ENCODE data around the gene RFTN1. TPM values are rescaled to one million over a fixed set of nuclear protein-coding genes. Genes with fewer than 3 reads are reported as not detected.
"Not testable (repeated sequence)": the region's sequence is repeated elsewhere in the genome, so short reads cannot be mapped to it uniquely, and the experiment has no call there.

RFTN1 gene
- total RNA-seq, 6 experiments from 2014 or later, result 15.1 to 36.0 (median 19.8) TPM

- intact Hi-C loops (cut with DNase I), result no loop called here
- Histone ChIP-seq H3K9me3 (no peaks in the 10 kb centered on the region), H3K36me3 (peaks cover 0 to 26% (median 7%) of the 10 kb centered on the region in 4 donors), H3K4me3 (no peak overlapping the region), H3K27ac (peak overlapping the region in 1 of 3 donors; percentile 2), H3K4me1 (peaks cover 0 to 13% (median 5%) of the 10 kb centered on the region in 4 donors), H3K27me3 (no peaks in the 10 kb centered on the region)
- peak in 1 of 3 donors; percentile 54 for DNase-seq
- 26% methylated on average over 4 of the region's 6 CpGs for WGBS (ENCODE audit: insufficient coverage, low coverage, low lambda C conversion rate, missing lambda C conversion rate)
- no peak for TF ChIP-seq CTCF (IDR thresholded peaks at IDR 0.05)
- no peak for TF ChIP-seq POLR2A (IDR thresholded peaks at IDR 0.05)
- peak; percentile 81 to 91 (median 86) for ATAC-seq
Observed at GRCh38 chr3:16311960-16312451, 201.5 kb downstream of the RFTN1 start.

GRCh38 chr3:16310486-16310885, 203.0 kb downstream of the RFTN1 start:
- H3K9me3 ChIP-seq; H3K27me3 ChIP-seq; intact Hi-C loops (cut with DNase I); ATAC-seq; DNase-seq; H3K27ac ChIP-seq; H3K4me3 ChIP-seq: not testable (repeated sequence)
- WGBS (ENCODE audit: insufficient coverage, low coverage, low lambda C conversion rate, missing lambda C conversion rate), result 100% methylated on average over 3 of the region's 7 CpGs
- Histone ChIP-seq H3K4me1 (peaks cover 0 to 17% (median 7%) of the 10 kb centered on the region in 4 donors), H3K36me3 (peaks cover 0 to 13% (median 4%) of the 10 kb centered on the region in 4 donors)

GRCh38 chr3:16309558-16309957, 203.9 kb downstream of the RFTN1 start:
- 63% methylated on average over 2 of the region's 2 CpGs for WGBS (ENCODE audit: insufficient coverage, low coverage, low lambda C conversion rate, missing lambda C conversion rate)
- TF ChIP-seq CTCF (IDR thresholded peaks at IDR 0.05), result no peak
- TF ChIP-seq POLR2A (IDR thresholded peaks at IDR 0.05), result no peak
- intact Hi-C loops (cut with DNase I), result no loop called here
- Histone ChIP-seq H3K27ac (no peak overlapping the region), H3K4me1 (peaks cover 0 to 26% (median 12%) of the 10 kb centered on the region in 4 donors), H3K27me3 (no peaks in the 10 kb centered on the region), H3K36me3 (peaks cover 0 to 9% (median 2%) of the 10 kb centered on the region in 4 donors), H3K4me3 (no peak overlapping the region), H3K9me3 (no peaks in the 10 kb centered on the region)
- peak in 1 of 4 donors; percentile 16 for ATAC-seq
- DNase-seq, result no peak

- H3K9me3 ChIP-seq, result no peaks in the 10 kb centered on the region
- H3K36me3 ChIP-seq, result peaks cover 0 to 5% (median under 1%) of the 10 kb centered on the region in 4 donors
- no peak overlapping the region for H3K4me3 ChIP-seq
- H3K27ac ChIP-seq, result no peak overlapping the region
- DNase-seq, result no peak
- intact Hi-C loops (cut with DNase I), result no loop called here
- TF ChIP-seq POLR2A (IDR thresholded peaks at IDR 0.05), result no peak
- TF ChIP-seq CTCF (IDR thresholded peaks at IDR 0.05), result no peak
- no peak for ATAC-seq
- peaks cover 0 to 34% (median 15%) of the 10 kb centered on the region in 4 donors for H3K4me1 ChIP-seq
- H3K27me3 ChIP-seq, result no peaks in the 10 kb centered on the region
- 92% methylated on average over 1 of the region's 1 CpG for WGBS (ENCODE audit: insufficient coverage, low coverage, low lambda C conversion rate, missing lambda C conversion rate)
Observed at GRCh38 chr3:16308727-16309126, 204.8 kb downstream of the RFTN1 start.

- peaks cover 0 to 1% (median 0%) of the 10 kb centered on the region in 4 donors for H3K36me3 ChIP-seq
- ATAC-seq (no peak), DNase-seq (no peak)
- TF ChIP-seq CTCF (IDR thresholded peaks at IDR 0.05), result no peak
- TF ChIP-seq POLR2A (IDR thresholded peaks at IDR 0.05), result no peak
- intact Hi-C loops (cut with DNase I), result no loop called here
- peaks cover 0 to 40% (median 15%) of the 10 kb centered on the region in 4 donors for H3K4me1 ChIP-seq
- H3K27ac ChIP-seq, result no peak overlapping the region
- WGBS (ENCODE audit: insufficient coverage, low coverage, low lambda C conversion rate, missing lambda C conversion rate), result 76% methylated on average over 5 of the region's 5 CpGs
- H3K4me3 ChIP-seq, result no peak overlapping the region
- H3K9me3 ChIP-seq, result no peaks in the 10 kb centered on the region
- no peaks in the 10 kb centered on the region for H3K27me3 ChIP-seq
Observed at GRCh38 chr3:16307832-16308531, 205.5 kb downstream of the RFTN1 start.
